K562 (cell line): ENCODE results near the gene SEPTIN12. TPM values are rescaled to one million over a fixed set of nuclear protein-coding genes. Genes with fewer than 3 reads are reported as not detected.

ENCODE experiments used
- ETV1 ChIP-seq: fragments of 450-650 bp; conservative IDR thresholded peaks from 2 replicates; pipeline ENCODE4 v1.6.1; 2016; ENCODE audit warnings: missing genetic modification characterization, control low read depth, low read depth, missing compliant biosample characterization
- MTA1 ChIP-seq: fragments of 450-650 bp; IDR thresholded peaks from 2 replicates; pipeline ENCODE4 v1.6.1; 2017; ENCODE audit warnings: borderline replicate concordance
- RFX5 ChIP-seq: IDR thresholded peaks from 2 replicates; pipeline ENCODE4 v1.6.1; 2011; ENCODE audit warnings: low read depth, mild to moderate bottlenecking, improper control_type of control experiment, low read length
- SNRNP70 ChIP-seq: fragments of 200-400 bp; formaldehyde crosslinking; optimal IDR thresholded peaks from 2 replicates; pipeline ENCODE3; 2017; ENCODE audit warnings: low read depth, low read length
- SP1 ChIP-seq: sonication (generic); formaldehyde crosslinking; IDR thresholded peaks from 2 replicates; pipeline ENCODE4 v1.8.1; 2022; ENCODE audit warnings: mild to moderate bottlenecking, missing genetic modification reagents
- TRIM28 ChIP-seq: fragments of 450-650 bp; IDR thresholded peaks from 2 replicates; pipeline ENCODE4 v1.6.1; 2017
- YY1 ChIP-seq, 3 experiments: IDR thresholded peaks; 2 replicates each; pipeline ENCODE4 v1.6.1; 2011; ENCODE audit warnings: low read length in 2 of 3, mild to moderate bottlenecking in 2 of 3, moderate library complexity in 2 of 3, borderline replicate concordance in 1 of 3, control low read depth in 1 of 3, low read depth in 1 of 3; ENCODE audit not compliant: insufficient read depth in 3 of 3, insufficient replicate concordance in 2 of 3, control insufficient read depth in 1 of 3, insufficient read length in 1 of 3; ENCODE audit errors: extremely low read depth in 1 of 3
- ZNF695 ChIP-seq: fragments of 450-650 bp; formaldehyde crosslinking; IDR thresholded peaks from 2 replicates; pipeline ENCODE4 v1.4.0; 2020; ENCODE audit warnings: mild to moderate bottlenecking, moderate library complexity
- polyA plus RNA-seq, 8 experiments: library from polyadenylated mRNA; depleted of rRNA in 4 of 8; stranded (reverse) in 5 of 8; unstranded in 3 of 8; fragments of >200 nt; fragmentation: Nextera tagmentation in 2 of 8; fragmentation: Illumina TruSeq in 1 of 8; extraction: Ambion mirVana in 2 of 8; extraction: Trizol in 1 of 8; gene quantifications; 2 replicates each; pipeline versions ENCODE4 v1.2.1 to v1.2.3, GENCODE V29; 2011 to 2014; ENCODE audit warnings: inconsistent platforms in 1 of 8, missing spikeins in 1 of 8
- total RNA-seq, 7 experiments: library from RNA; depleted of rRNA in 6 of 7; stranded (reverse); fragments of >200 nt in 6 of 7; fragmentation: Illumina TruSeq in 2 of 7; extraction: Trizol in 2 of 7; gene quantifications; 2 replicates each; pipeline versions ENCODE4 v1.2.1 to v1.2.3, GENCODE V29; 2011 to 2021; ENCODE audit warnings: low replicate concordance in 1 of 7
- TF ChIP-seq, protein P1 (sequence below): sonication (generic); formaldehyde crosslinking; IDR thresholded peaks from 2 replicates; pipeline ENCODE4 v1.8.0; 2022; ENCODE audit warnings: mild to moderate bottlenecking, missing genetic modification reagents
- TF ChIP-seq, protein P2 (sequence below): fragments of 450-650 bp; IDR thresholded peaks from 2 replicates; pipeline ENCODE4 v1.6.1; 2017; ENCODE audit warnings: mild to moderate bottlenecking, moderate library complexity
- TF ChIP-seq, protein P3 (sequence below), 2 experiments: fragments of 450-650 bp; conservative IDR thresholded peaks; 2 replicates each; pipeline ENCODE4 v1.6.1; 2017; ENCODE audit warnings: mild to moderate bottlenecking in 2 of 2, moderate library complexity in 2 of 2
- TF ChIP-seq, protein P4 (sequence below): sonication (generic); IDR thresholded peaks from 2 replicates; pipeline ENCODE4 v1.6.1; 2016
- TF ChIP-seq, protein P5 (sequence below), 2 experiments: fragments of 450-650 bp; IDR thresholded peaks; 2 replicates each; pipeline ENCODE4 v1.6.1; 2016
- TF ChIP-seq, protein P6 (sequence below): fragments of 250-450 bp; sonication (Bioruptor Pico); IDR thresholded peaks from 2 replicates; pipeline ENCODE4 v1.5.0; 2022; ENCODE audit warnings: mild to moderate bottlenecking

SEPTIN12 gene
- total and polyA plus RNA-seq, 9 of the 15 experiments (the other 6 are each of a cell fraction or from before 2014, with no cell fraction given), result not detected

DNA sequence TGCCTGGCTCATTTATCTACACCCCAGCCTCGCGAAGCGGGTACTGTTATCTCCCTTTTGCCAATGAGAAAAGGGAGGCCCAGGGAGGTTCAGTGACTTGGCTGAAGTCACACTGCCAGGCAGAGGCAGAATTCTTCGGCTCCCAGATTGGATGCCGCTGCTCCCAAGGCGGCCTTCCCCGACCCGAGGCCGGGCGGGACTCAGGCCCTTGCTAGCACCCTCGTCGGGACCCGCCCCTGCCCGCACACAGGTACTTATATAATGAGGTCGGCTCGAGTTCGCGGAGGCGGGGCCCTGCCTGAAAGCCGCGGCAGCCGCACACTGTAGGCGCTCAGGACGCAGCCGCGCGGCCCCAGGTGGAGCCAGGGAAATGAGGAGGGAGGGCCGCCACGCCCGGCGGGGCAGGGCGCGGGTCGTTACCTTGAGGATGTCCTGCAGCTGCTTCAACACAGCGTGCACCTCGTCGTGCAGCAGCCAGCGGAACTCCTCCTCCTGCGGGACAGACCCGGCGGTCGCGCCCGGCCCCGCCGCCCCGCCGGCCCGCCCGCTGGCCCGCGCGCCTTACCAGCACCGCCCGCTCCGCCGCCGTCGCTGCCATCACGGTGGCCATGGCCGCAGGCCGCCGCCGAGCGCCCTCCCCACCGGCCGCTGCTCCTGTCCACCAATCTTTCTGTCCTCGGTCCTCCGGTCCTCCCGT is 14.0 kb upstream of the SEPTIN12 start, which contains the start of gene ROGDI (continued):
- TF ChIP-seq, protein P1, sequence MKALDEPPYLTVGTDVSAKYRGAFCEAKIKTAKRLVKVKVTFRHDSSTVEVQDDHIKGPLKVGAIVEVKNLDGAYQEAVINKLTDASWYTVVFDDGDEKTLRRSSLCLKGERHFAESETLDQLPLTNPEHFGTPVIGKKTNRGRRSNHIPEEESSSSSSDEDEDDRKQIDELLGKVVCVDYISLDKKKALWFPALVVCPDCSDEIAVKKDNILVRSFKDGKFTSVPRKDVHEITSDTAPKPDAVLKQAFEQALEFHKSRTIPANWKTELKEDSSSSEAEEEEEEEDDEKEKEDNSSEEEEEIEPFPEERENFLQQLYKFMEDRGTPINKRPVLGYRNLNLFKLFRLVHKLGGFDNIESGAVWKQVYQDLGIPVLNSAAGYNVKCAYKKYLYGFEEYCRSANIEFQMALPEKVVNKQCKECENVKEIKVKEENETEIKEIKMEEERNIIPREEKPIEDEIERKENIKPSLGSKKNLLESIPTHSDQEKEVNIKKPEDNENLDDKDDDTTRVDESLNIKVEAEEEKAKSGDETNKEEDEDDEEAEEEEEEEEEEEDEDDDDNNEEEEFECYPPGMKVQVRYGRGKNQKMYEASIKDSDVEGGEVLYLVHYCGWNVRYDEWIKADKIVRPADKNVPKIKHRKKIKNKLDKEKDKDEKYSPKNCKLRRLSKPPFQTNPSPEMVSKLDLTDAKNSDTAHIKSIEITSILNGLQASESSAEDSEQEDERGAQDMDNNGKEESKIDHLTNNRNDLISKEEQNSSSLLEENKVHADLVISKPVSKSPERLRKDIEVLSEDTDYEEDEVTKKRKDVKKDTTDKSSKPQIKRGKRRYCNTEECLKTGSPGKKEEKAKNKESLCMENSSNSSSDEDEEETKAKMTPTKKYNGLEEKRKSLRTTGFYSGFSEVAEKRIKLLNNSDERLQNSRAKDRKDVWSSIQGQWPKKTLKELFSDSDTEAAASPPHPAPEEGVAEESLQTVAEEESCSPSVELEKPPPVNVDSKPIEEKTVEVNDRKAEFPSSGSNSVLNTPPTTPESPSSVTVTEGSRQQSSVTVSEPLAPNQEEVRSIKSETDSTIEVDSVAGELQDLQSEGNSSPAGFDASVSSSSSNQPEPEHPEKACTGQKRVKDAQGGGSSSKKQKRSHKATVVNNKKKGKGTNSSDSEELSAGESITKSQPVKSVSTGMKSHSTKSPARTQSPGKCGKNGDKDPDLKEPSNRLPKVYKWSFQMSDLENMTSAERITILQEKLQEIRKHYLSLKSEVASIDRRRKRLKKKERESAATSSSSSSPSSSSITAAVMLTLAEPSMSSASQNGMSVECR (CRISPR knock-in tag), result peak; percentile 61; the same call in 1 of the 2 replicates
- TF ChIP-seq, protein P2, sequence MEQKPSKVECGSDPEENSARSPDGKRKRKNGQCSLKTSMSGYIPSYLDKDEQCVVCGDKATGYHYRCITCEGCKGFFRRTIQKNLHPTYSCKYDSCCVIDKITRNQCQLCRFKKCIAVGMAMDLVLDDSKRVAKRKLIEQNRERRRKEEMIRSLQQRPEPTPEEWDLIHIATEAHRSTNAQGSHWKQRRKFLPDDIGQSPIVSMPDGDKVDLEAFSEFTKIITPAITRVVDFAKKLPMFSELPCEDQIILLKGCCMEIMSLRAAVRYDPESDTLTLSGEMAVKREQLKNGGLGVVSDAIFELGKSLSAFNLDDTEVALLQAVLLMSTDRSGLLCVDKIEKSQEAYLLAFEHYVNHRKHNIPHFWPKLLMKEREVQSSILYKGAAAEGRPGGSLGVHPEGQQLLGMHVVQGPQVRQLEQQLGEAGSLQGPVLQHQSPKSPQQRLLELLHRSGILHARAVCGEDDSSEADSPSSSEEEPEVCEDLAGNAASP, result no peak
- no peak for TF ChIP-seq ETV1 (tag)
- TF ChIP-seq RFX5, result 0 out of 2 replicates have a peak, but pooled peaks have one; percentile 15
- TF ChIP-seq SNRNP70, result no peak
- no peak for TF ChIP-seq SP1 (CRISPR knock-in tag)
- TF ChIP-seq YY1 (IDR thresholded peaks at IDR 0.05; ENCODE audit: borderline replicate concordance in 1 of 3, control insufficient read depth in 1 of 3, extremely low read depth in 1 of 3, insufficient read depth in 3 of 3, insufficient read length in 1 of 3, insufficient replicate concordance in 2 of 3, low read depth in 1 of 3, low read length in 2 of 3), result peak in 2 of 3 experiments; percentile 22 to 33
- TF ChIP-seq MTA1, result no peak
- TF ChIP-seq TRIM28, result no peak
- TF ChIP-seq, protein P3, sequence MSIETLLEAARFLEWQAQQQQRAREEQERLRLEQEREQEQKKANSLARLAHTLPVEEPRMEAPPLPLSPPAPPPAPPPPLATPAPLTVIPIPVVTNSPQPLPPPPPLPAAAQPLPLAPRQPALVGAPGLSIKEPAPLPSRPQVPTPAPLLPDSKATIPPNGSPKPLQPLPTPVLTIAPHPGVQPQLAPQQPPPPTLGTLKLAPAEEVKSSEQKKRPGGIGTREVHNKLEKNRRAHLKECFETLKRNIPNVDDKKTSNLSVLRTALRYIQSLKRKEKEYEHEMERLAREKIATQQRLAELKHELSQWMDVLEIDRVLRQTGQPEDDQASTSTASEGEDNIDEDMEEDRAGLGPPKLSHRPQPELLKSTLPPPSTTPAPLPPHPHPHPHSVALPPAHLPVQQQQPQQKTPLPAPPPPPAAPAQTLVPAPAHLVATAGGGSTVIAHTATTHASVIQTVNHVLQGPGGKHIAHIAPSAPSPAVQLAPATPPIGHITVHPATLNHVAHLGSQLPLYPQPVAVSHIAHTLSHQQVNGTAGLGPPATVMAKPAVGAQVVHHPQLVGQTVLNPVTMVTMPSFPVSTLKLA (conservative IDR thresholded peaks at IDR 0.05), result peak in 1 of 2 experiments; percentile 49; a peak in 2 of 4 replicates
- TF ChIP-seq, protein P4, sequence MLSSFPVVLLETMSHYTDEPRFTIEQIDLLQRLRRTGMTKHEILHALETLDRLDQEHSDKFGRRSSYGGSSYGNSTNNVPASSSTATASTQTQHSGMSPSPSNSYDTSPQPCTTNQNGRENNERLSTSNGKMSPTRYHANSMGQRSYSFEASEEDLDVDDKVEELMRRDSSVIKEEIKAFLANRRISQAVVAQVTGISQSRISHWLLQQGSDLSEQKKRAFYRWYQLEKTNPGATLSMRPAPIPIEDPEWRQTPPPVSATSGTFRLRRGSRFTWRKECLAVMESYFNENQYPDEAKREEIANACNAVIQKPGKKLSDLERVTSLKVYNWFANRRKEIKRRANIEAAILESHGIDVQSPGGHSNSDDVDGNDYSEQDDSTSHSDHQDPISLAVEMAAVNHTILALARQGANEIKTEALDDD, result no peak
- TF ChIP-seq, protein P5, sequence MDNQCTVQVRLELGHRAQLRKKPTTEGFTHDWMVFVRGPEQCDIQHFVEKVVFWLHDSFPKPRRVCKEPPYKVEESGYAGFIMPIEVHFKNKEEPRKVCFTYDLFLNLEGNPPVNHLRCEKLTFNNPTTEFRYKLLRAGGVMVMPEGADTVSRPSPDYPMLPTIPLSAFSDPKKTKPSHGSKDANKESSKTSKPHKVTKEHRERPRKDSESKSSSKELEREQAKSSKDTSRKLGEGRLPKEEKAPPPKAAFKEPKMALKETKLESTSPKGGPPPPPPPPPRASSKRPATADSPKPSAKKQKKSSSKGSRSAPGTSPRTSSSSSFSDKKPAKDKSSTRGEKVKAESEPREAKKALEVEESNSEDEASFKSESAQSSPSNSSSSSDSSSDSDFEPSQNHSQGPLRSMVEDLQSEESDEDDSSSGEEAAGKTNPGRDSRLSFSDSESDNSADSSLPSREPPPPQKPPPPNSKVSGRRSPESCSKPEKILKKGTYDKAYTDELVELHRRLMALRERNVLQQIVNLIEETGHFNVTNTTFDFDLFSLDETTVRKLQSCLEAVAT (IDR thresholded peaks at IDR 0.05), result no peak
- TF ChIP-seq, protein P6, sequence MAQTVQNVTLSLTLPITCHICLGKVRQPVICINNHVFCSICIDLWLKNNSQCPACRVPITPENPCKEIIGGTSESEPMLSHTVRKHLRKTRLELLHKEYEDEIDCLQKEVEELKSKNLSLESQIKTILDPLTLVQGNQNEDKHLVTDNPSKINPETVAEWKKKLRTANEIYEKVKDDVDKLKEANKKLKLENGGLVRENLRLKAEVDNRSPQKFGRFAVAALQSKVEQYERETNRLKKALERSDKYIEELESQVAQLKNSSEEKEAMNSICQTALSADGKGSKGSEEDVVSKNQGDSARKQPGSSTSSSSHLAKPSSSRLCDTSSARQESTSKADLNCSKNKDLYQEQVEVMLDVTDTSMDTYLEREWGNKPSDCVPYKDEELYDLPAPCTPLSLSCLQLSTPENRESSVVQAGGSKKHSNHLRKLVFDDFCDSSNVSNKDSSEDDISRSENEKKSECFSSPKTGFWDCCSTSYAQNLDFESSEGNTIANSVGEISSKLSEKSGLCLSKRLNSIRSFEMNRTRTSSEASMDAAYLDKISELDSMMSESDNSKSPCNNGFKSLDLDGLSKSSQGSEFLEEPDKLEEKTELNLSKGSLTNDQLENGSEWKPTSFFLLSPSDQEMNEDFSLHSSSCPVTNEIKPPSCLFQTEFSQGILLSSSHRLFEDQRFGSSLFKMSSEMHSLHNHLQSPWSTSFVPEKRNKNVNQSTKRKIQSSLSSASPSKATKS, result no peak
- TF ChIP-seq ZNF695 (CRISPR knock-in tag), result no peak
